ENCODE data around the gene ANKRD40CL.

Gene ANKRD40CL

GRCh38 chr17:50715471-50715870, 51.8 kb downstream of the ANKRD40CL start:
- H3K4me3 ChIP-seq (ENCODE audit: low read length) = no peak overlapping the region
- H3F3A ChIP-seq (ENCODE audit: insufficient read depth, low read length) = peaks cover 3% of the 10 kb centered on the region; the same call in 1 of the 2 replicates
- H3K9me2 ChIP-seq (replicated peaks; ENCODE audit: insufficient read depth, low read length) = no peaks in the 10 kb centered on the region
- H3K9me3 ChIP-seq (replicated peaks; ENCODE audit: insufficient read depth, low read length) = no peaks in the 10 kb centered on the region
- TF ChIP-seq CTCF (IDR thresholded peaks at IDR 0.05; ENCODE audit: low read length) = no peak
- TF ChIP-seq EZH2 (optimal IDR thresholded peaks at IDR 0.05; ENCODE audit: low read depth, low read length) = no peak
- no peak for TF ChIP-seq EZH2phosphoT487 (IDR thresholded peaks at IDR 0.05; ENCODE audit: low read length)
- no peak for DNase-seq
- H2AFZ ChIP-seq (ENCODE audit: low read length) = no peak overlapping the region
- no peak overlapping the region for H3K9ac ChIP-seq (ENCODE audit: low read length)
- H3K27ac ChIP-seq (ENCODE audit: low read length) = no peak overlapping the region
- H3K4me1 ChIP-seq (ENCODE audit: low read length) = no peaks in the 10 kb centered on the region
- 0 out of 2 replicates have a peak, but pooled peaks cover under 1% of the 10 kb centered on the region for H4K20me1 ChIP-seq (ENCODE audit: insufficient read depth, low read length)
- H3K36me3 ChIP-seq (replicated peaks; ENCODE audit: insufficient read depth, low read length) = no peaks in the 10 kb centered on the region
- no peak overlapping the region for H3K4me2 ChIP-seq (ENCODE audit: low read depth, low read length)
- no peaks in the 10 kb centered on the region for H3K27me3 ChIP-seq (replicated peaks; ENCODE audit: insufficient read depth, low read length)
- H3K79me2 ChIP-seq (ENCODE audit: low read length) = peaks cover 12% of the 10 kb centered on the region

- H3F3A ChIP-seq (ENCODE audit: insufficient read depth, low read length) = peaks cover 17% of the 10 kb centered on the region
- peaks cover 13% of the 10 kb centered on the region for H3K4me1 ChIP-seq (ENCODE audit: low read length)
- no peaks in the 10 kb centered on the region for H3K27me3 ChIP-seq (replicated peaks; ENCODE audit: insufficient read depth, low read length)
- no peaks in the 10 kb centered on the region for H4K20me1 ChIP-seq (ENCODE audit: insufficient read depth, low read length)
- no peak overlapping the region for H3K9ac ChIP-seq (ENCODE audit: low read length)
- H3K4me2 ChIP-seq (ENCODE audit: low read depth, low read length) = no peak overlapping the region
- H3K36me3 ChIP-seq (replicated peaks; ENCODE audit: insufficient read depth, low read length) = no peaks in the 10 kb centered on the region
- no peaks in the 10 kb centered on the region for H3K9me3 ChIP-seq (replicated peaks; ENCODE audit: insufficient read depth, low read length)
- no peak overlapping the region for H3K27ac ChIP-seq (ENCODE audit: low read length)
- H2AFZ ChIP-seq (ENCODE audit: low read length) = no peak overlapping the region
- H3K9me2 ChIP-seq (replicated peaks; ENCODE audit: insufficient read depth, low read length) = no peaks in the 10 kb centered on the region
- TF ChIP-seq CTCF (IDR thresholded peaks at IDR 0.05; ENCODE audit: low read length) (no peak), EZH2 (optimal IDR thresholded peaks at IDR 0.05; ENCODE audit: low read depth, low read length) (no peak), EZH2phosphoT487 (IDR thresholded peaks at IDR 0.05; ENCODE audit: low read length) (no peak)
- no peak for DNase-seq
- peaks cover 15% of the 10 kb centered on the region for H3K79me2 ChIP-seq (ENCODE audit: low read length)
- no peak overlapping the region for H3K4me3 ChIP-seq (ENCODE audit: low read length)
Measured at GRCh38 chr17:50712641-50713040, 54.7 kb downstream of the ANKRD40CL start.
